ENCODE data around the gene USP47. TPM values are rescaled to one million over a fixed set of nuclear protein-coding genes. Genes with fewer than 3 reads are reported as not detected.

Gene USP47
- total RNA-seq, 1 experiment from 2014 or later: 50.4 TPM

DNA sequence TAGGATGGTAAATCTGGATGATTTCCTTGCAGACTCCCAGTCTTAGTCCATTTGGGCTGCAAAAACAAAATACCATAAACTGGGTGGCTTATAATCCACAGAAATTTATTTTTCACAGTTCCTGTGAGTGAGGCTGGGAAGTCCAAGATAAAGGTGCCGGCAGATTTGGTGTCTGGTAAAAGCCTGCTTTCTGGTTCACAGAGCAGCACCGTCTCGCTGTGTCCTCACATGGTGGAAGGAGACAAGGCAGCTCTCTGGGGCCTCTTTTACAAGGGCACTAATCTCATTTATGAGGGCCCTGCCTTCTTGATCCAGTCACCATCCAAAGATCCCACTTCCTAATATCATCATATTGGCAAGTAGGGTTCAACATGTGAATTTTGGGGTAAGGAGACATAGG is 8.9 kb downstream of the USP47 start:
- no TSS peak for BruUV-seq (replicated peaks)
- H3K4me3 ChIP-seq (ENCODE audit: low read depth, low read length): no peak overlapping the region
- no peak for DNase-seq
- Mint-ChIP-seq H3K36me3 (ENCODE audit: insufficient read depth, unreplicated experiment) (no peaks in the 10 kb centered on the region), H3K4me1 (ENCODE audit: low read depth, unreplicated experiment) (peaks cover 39% of the 10 kb centered on the region), H3K27me3 (ENCODE audit: insufficient read depth, unreplicated experiment) (no peaks in the 10 kb centered on the region), H3K4me3 (ENCODE audit: unreplicated experiment) (no peak overlapping the region), H3K9me3 (ENCODE audit: unreplicated experiment) (no peaks in the 10 kb centered on the region), H3K27ac (ENCODE audit: unreplicated experiment) (peak overlapping the region; percentile 6)
- no peaks in the 10 kb centered on the region for H3K9me3 ChIP-seq
- H3K4me1 ChIP-seq: peaks cover 22% of the 10 kb centered on the region
- no peaks in the 10 kb centered on the region for H3K36me3 ChIP-seq (ENCODE audit: control insufficient read depth, insufficient read depth, low read length)
- TF ChIP-seq, protein P1, sequence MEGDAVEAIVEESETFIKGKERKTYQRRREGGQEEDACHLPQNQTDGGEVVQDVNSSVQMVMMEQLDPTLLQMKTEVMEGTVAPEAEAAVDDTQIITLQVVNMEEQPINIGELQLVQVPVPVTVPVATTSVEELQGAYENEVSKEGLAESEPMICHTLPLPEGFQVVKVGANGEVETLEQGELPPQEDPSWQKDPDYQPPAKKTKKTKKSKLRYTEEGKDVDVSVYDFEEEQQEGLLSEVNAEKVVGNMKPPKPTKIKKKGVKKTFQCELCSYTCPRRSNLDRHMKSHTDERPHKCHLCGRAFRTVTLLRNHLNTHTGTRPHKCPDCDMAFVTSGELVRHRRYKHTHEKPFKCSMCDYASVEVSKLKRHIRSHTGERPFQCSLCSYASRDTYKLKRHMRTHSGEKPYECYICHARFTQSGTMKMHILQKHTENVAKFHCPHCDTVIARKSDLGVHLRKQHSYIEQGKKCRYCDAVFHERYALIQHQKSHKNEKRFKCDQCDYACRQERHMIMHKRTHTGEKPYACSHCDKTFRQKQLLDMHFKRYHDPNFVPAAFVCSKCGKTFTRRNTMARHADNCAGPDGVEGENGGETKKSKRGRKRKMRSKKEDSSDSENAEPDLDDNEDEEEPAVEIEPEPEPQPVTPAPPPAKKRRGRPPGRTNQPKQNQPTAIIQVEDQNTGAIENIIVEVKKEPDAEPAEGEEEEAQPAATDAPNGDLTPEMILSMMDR (IDR thresholded peaks at IDR 0.05; ENCODE audit: insufficient read depth in 1 of 2, low read depth in 1 of 2, low read length in 1 of 2, severe bottlenecking in 1 of 2, unreplicated experiment in 1 of 2): no peak
- H3K27me3 ChIP-seq (replicated peaks; ENCODE audit: control insufficient read depth, insufficient read depth, low read length): no peaks in the 10 kb centered on the region
- ChIA-PET POLR2A (interaction anchor here (0.7 kb wide), 1 partner anchor 16 kb away, joined by 6 read pairs; no protein-coding TSS in a partner anchor), CTCF (interaction anchor here (1.2 kb wide), 1 partner anchor 9 kb away, joined by 3 read pairs; the partner anchor contains the start of gene USP47)
- intact Hi-C loops (cut with micrococcal nuclease; ENCODE audit: unreplicated experiment): no loop called here

GRCh38 chr11:11856638-11857037 is 14.9 kb downstream of the USP47 start:
- Histone ChIP-seq H3K27me3 (replicated peaks; ENCODE audit: control insufficient read depth, insufficient read depth, low read length) (no peaks in the 10 kb centered on the region), H3K36me3 (ENCODE audit: control insufficient read depth, insufficient read depth, low read length) (no peaks in the 10 kb centered on the region), H3K4me3 (ENCODE audit: low read depth, low read length) (no peak overlapping the region), H3K4me1 (peaks cover 15% of the 10 kb centered on the region), H3K9me3 (no peaks in the 10 kb centered on the region)
- CTCF ChIA-PET: no interaction called here
- intact Hi-C loops (cut with micrococcal nuclease; ENCODE audit: unreplicated experiment): loop anchor here (1.0 kb wide), 1 partner anchor 7 kb away; no protein-coding TSS in a partner anchor
- peaks cover 17% of the 10 kb centered on the region for H3K4me1 Mint-ChIP-seq (ENCODE audit: low read depth, unreplicated experiment)
- no peak overlapping the region for H3K27ac Mint-ChIP-seq (ENCODE audit: unreplicated experiment)
- no TSS peak for BruUV-seq (replicated peaks)
- no peaks in the 10 kb centered on the region for H3K27me3 Mint-ChIP-seq (ENCODE audit: insufficient read depth, unreplicated experiment)
- POLR2A ChIA-PET: no interaction called here
- H3K9me3 Mint-ChIP-seq (ENCODE audit: unreplicated experiment): no peaks in the 10 kb centered on the region
- TF ChIP-seq, protein P1 (IDR thresholded peaks at IDR 0.05; ENCODE audit: insufficient read depth in 1 of 2, low read depth in 1 of 2, low read length in 1 of 2, severe bottlenecking in 1 of 2, unreplicated experiment in 1 of 2): no peak
- H3K36me3 Mint-ChIP-seq (ENCODE audit: insufficient read depth, unreplicated experiment): no peaks in the 10 kb centered on the region
- DNase-seq: no peak
- no peak overlapping the region for H3K4me3 Mint-ChIP-seq (ENCODE audit: unreplicated experiment)

- H3K27me3 Mint-ChIP-seq (ENCODE audit: insufficient read depth, unreplicated experiment): no peaks in the 10 kb centered on the region
- H3K4me3 Mint-ChIP-seq (ENCODE audit: unreplicated experiment): no peak overlapping the region
- intact Hi-C loops (cut with micrococcal nuclease; ENCODE audit: unreplicated experiment): loop anchor here (1.0 kb wide), 1 partner anchor 8 kb away; no protein-coding TSS in a partner anchor
- ChIA-PET CTCF (interaction anchor here (0.6 to 1.9 kb wide), 4 partner anchors 9 to 263 kb away, joined by 3 to 6 read pairs (median 5); no protein-coding TSS in a partner anchor), POLR2A (interaction anchor here (1.3 kb wide), 1 partner anchor 17 kb away, joined by 5 read pairs; no protein-coding TSS in a partner anchor)
- H3K9me3 Mint-ChIP-seq (ENCODE audit: unreplicated experiment): no peaks in the 10 kb centered on the region
- Histone ChIP-seq H3K36me3 (ENCODE audit: control insufficient read depth, insufficient read depth, low read length) (no peaks in the 10 kb centered on the region), H3K9me3 (no peaks in the 10 kb centered on the region), H3K27me3 (replicated peaks; ENCODE audit: control insufficient read depth, insufficient read depth, low read length) (no peaks in the 10 kb centered on the region), H3K4me1 (peaks cover 15% of the 10 kb centered on the region), H3K4me3 (ENCODE audit: low read depth, low read length) (no peak overlapping the region)
- peaks cover 15% of the 10 kb centered on the region for H3K4me1 Mint-ChIP-seq (ENCODE audit: low read depth, unreplicated experiment)
- H3K27ac Mint-ChIP-seq (ENCODE audit: unreplicated experiment): no peak overlapping the region
- TF ChIP-seq, protein P1 (IDR thresholded peaks at IDR 0.05; ENCODE audit: insufficient read depth in 1 of 2, low read depth in 1 of 2, low read length in 1 of 2, severe bottlenecking in 1 of 2, unreplicated experiment in 1 of 2): no peak
- H3K36me3 Mint-ChIP-seq (ENCODE audit: insufficient read depth, unreplicated experiment): no peaks in the 10 kb centered on the region
- no TSS peak for BruUV-seq (replicated peaks)
- DNase-seq: peak; percentile 62 to 65
Observed at GRCh38 chr11:11857769-11858168, 16.0 kb downstream of the USP47 start.
